ENCODE data around the gene RAMAC.
A peak's percentile ranks its signal among the peaks of the same experiment; 100 is the strongest.
"Not testable (repeated sequence)": the region's sequence is repeated elsewhere in the genome, so short reads cannot be mapped to it uniquely, and the experiment has no call there.

Gene RAMAC

DNA sequence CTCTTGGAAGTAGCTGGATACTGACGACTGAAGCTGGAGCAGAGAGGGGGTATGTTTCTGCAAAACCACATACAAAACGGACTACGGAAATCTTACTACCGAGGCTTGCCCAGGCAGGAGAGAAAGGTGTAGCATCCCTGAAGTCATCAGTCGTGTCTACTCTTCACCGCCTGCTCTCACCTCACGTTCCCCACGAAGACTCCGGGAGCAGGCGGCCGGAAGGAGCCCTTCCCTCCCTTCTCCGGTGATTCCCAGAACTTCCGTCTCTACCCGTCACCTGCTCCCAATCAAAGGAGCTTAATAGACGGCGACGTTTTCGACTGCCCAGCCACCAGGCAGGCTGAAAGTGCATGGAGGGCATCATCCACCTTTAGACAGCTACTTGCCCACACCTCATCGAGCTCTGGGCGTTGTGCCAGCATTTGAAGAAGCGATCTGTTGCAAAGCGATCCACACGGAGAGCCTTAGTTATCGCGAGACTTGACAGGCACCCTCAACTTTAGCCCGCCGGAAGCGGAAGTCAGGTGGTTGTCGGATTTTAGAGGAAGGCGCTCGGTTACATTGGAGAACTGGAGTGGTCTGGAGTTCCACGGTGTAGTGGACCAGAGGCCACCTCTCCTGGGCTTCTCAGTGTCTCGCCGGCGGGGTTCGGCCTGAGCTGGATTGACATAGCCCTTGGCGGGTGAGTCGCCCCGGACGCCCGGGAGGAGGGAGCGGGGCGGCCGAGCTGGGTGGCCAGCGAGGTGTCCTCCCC lies at the start of gene RAMAC:
RAMAC (plus strand) TSS at position 523 of the 754 bp plus-strand sequence. CDS start 2,809 bp downstream, outside the sequence.
- DNase-seq = peak; percentile 93

GRCh38 chr15:82936966-82937711 lies 48.9 kb upstream of the RAMAC start:
- no peak for DNase-seq

GRCh38 chr15:82937712-82938058 lies 48.3 kb upstream of the RAMAC start:
- no peak for DNase-seq

GRCh38 chr15:82939678-82940077 lies 46.3 kb upstream of the RAMAC start:
- DNase-seq = not testable (repeated sequence)

- DNase-seq = no peak
Observed at GRCh38 chr15:82942691-82943090, 43.3 kb upstream of the RAMAC start.

DNA sequence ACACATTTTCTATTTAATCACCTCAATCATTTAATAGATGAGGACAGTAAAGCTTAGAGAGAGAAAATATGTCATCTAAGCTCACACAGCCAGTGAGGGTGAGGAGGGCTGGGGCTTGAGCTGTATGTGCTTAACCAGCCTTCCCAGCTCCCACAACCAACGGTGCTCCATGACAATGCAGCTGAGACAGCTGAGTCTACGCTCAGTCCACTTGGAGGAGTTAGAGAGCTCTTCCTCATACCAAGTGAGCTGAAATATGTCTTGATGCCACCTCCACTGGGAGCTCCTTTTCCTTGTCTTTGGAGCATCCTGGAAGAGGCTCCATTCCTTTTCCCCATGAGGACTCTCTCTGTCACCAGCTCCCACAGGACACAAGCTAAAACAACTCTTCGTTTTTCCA lies 42.8 kb upstream of the RAMAC start:
- DNase-seq = no peak

DNA sequence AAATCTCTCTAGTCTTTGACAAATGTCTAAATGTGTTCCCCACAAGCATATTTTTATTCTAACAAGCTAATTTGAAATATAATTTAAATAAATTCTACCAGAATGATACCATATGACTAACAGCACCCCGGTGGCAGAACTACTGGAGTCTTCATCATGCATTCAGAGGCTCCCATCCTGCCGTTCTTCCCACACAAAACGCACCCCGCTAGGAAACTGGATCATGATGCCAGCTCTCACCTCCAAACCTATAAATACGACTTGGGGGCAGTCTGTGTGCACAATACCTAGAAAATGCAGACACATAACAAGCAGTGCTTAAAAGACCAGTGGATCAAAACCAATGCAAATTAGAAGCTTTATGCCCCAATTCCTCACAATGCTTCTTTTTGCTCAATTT lies 42.0 kb upstream of the RAMAC start:
- no peak for DNase-seq

DNA sequence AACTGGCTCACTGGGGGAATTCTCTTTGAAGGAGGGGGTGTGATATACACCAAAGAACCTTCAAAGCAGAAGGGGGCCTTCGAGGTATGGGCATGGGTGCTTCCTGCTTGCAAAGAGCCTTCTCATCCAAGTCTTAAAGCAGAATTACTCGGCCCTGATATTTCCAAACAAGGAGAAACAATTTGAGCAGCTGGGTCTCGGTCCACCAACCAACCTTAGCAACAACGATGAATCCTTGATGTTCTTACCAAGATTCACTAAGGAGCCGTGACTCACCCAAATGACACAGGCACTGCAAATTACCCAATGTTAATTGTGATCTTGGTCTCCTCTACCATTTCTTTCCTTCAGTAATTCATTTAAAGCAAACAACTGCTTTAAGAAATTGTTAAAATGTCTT lies 41.2 kb upstream of the RAMAC start:
- DNase-seq = peak; percentile 26 to 40

DNA sequence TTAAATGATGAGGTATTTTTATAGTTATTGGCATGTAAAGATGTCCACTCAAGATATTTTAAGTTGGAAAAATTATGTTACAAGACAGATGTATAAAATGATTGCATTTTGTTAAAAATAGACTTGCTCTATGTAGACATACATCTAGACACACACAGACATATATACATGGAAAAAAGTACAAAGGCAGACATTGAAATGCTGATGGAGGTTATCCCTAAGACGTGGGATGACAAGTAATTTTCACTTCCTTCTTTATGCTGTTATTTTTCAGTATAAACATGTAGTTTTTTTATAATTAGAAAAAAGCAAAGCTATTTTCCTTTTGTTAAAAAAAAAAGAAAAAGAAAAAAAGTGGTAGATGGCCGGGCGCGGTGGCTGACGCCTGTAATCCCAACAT lies 40.7 kb upstream of the RAMAC start:
- DNase-seq = no peak

DNA sequence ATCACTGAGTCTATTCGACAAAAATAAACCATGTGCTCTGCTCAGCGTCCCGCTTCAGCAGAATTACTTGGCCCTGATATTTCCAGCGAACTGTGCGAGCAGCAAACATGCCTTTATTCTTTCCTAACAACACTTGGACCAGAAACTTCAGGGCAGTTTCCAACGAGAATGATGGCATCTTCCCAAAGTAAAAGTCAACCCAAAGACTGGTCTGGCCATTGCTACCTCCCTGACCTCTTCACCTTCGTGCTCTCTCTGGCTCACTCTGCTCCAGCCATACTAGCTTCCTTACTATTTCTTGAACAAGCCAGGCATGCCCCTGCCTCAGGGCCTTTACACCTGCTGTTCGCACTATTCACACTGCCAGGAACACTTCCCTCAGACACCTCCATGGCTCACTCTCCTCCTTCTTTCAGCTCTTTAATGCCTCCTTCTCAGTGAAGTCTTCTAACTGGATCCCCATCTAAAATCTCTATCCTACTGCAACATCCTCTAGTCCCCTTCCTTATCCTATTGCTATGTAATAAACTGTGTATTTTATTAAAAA lies 39.8 kb upstream of the RAMAC start:
- DNase-seq = no peak

DNA sequence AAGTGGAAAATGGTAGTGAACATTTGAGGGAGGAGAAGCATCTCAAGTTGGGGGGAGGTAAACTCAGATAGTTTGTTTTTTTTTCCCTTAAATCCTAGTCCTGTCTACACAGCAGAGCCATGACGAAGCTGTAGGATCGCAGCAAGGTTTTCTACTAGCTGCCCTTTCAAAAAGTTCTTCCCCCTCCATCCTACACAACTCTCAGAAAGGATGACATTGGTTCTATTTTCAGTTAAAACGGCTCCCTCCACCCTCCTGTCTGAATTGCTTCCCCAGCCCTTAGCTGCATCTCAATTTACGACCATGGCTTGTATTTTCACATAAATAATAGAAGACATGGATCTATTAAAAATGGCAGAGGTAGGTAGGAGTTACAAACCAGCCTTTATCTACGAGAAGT lies 35.7 kb upstream of the RAMAC start:
- DNase-seq = no peak

- no peak for DNase-seq
Observed at GRCh38 chr15:82950746-82951370, 35.2 kb upstream of the RAMAC start.

- no peak for DNase-seq
Observed at GRCh38 chr15:82951472-82952157, 34.4 kb upstream of the RAMAC start.

DNA sequence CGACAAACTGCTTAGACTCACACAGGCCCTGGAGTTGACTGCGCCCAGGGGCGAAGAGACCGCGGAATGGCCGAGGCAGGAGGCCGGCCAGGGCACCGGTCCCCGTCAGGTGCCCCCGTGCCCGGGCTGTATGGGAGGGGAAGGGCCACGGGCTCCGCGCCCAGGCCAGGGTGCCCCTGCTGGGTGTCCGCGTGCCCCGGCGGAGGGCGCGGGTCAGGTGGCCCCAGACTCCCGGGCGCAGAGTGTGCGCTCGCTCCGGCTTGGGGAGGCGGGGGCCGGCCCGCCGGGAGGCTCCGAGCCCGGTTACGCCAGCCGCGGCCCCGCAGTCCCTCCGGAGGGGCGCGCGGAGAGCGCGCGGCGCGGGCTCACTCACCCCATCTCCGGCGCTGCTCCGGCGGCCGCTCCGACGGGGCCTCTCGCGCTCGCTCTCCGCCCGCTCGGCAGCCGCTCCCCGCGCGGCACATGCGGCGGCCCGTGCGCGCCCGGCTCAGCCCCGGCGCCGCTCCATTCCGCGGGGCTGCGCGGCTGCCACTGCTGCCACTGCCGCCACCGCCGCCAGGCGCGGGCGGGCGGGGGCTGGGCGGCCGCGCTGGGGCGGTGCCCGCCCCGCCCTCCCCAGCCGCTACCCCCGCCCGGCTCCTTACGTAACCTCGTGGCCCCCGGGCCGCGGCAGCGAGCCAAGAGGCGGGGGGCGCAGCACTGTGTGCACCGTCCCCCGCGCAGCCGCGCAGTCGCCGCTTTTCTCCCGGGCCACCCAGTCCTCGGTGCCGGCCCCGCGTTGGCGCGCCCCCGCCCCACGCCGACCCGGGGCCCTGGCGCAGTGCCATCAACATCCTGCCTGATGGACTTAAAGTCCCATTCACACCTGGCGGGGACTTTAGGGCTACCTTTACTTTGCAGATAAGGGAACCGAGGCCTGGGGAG lies 33.6 kb upstream of the RAMAC start, which contains the start of gene HOMER2:
HOMER2 (minus strand) TSS at position 563 of the 924 bp plus-strand sequence; CDS start at position 378, 185 bp downstream.
- DNase-seq = no peak

GRCh38 chr15:82958638-82959037 lies 27.4 kb upstream of the RAMAC start:
- DNase-seq = no peak

- no peak for DNase-seq
Observed at GRCh38 chr15:82959423-82959822, 26.6 kb upstream of the RAMAC start.

DNA sequence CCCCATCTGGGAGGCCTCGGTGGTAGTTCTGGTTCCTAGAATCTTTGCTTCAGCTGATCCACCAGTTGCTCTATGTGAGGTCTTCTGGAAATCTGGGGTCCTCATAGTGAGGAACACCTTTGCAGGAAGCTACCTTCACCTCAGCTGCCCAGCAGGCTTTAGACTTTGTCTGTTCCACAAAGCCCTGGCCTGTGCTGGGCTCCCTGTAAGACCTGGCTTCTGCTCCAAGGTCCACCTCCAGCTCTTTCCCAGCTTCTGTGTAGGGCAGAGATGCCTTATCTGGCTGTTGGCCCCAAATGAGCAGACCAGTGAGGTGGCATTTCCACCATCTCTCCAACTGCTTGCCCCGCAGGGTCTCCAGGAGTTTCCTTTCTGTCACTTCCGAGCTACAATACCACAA lies 25.2 kb upstream of the RAMAC start:
- DNase-seq = no peak

GRCh38 chr15:82963471-82964341 lies 22.3 kb upstream of the RAMAC start:
- no peak for DNase-seq

DNA sequence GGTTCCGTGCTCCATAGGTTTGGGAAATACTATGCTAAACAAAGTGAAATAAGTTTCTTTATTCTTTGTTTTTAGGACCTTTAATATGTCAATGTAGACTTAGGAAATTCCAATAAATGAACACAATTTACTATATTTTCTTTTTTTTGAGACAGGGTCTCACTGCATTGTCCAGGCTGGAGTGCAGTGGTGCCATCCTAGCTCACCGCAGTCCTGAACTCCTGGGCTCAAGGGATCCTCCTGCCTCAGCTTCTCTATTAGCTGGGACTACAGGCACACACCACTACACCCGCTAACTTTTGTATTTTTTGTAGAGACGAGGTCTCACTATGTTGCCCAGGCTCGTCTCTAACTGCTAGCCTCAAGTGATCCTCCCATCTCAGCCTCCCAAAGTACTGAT lies 21.1 kb upstream of the RAMAC start:
- DNase-seq = no peak

DNA sequence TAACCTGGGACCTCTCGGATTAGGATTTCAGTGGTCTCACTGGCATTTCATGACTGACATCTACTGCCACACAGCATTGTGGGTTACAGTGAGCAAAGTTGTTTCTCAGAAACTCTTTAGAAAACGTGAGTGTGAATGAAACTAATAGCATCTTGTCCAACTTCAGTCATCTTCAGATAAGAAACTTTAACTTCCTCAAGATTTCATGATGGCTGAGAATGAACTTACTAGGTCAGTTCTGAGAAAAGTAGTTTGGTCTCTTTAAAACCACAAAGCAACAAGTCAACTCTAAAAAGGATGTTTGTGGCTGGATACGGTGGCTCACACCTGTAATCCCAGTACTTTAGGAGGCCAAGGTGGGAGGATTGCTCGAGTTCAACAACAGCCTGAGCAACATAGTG lies 19.3 kb upstream of the RAMAC start:
- no peak for DNase-seq

- peak; percentile 18 to 50 for DNase-seq
Observed at GRCh38 chr15:82968066-82968465, 17.9 kb upstream of the RAMAC start.
